ENCODE data around the gene ATP2C2.
"Not testable (repeated sequence)": the region's sequence is repeated elsewhere in the genome, so short reads cannot be mapped to it uniquely, and the experiment has no call there.

ATP2C2 gene, protein sequence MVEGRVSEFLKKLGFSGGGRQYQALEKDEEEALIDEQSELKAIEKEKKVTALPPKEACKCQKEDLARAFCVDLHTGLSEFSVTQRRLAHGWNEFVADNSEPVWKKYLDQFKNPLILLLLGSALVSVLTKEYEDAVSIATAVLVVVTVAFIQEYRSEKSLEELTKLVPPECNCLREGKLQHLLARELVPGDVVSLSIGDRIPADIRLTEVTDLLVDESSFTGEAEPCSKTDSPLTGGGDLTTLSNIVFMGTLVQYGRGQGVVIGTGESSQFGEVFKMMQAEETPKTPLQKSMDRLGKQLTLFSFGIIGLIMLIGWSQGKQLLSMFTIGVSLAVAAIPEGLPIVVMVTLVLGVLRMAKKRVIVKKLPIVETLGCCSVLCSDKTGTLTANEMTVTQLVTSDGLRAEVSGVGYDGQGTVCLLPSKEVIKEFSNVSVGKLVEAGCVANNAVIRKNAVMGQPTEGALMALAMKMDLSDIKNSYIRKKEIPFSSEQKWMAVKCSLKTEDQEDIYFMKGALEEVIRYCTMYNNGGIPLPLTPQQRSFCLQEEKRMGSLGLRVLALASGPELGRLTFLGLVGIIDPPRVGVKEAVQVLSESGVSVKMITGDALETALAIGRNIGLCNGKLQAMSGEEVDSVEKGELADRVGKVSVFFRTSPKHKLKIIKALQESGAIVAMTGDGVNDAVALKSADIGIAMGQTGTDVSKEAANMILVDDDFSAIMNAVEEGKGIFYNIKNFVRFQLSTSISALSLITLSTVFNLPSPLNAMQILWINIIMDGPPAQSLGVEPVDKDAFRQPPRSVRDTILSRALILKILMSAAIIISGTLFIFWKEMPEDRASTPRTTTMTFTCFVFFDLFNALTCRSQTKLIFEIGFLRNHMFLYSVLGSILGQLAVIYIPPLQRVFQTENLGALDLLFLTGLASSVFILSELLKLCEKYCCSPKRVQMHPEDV

DNA sequence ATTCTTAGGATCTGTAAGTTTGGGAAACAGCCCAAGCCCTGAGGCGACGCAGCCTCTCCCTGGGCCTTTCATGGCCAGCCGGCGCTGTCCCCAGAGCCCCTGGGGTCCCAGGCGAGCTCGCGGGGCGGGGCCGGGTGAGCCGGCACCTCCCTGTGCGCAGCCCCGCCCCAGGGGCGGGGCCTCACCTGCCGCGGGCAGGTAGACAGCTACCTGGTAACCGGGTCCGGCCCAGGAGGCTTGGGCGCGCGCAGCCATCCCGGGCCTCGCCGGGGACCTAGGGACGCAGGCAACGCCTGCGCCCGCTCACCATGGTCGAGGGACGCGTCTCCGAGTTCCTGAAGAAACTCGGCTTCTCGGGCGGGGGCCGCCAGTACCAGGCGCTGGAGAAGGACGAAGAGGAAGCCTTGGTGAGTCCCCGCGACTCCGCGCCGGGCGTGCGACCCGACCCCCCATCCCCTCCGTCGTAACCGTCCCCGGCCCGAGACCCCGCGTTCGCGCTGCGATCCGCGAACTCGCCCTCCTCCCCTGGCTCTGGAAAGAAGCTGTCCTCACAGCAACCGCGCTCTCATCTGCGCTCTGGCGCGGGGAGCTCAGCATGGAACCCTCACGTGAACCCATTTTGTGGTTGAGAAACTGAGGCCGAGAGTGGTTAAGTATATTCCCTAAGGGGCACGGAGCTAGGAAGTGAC is at the start of gene ATP2C2:
ATP2C2 (plus strand) TSS at position 231 of the 689 bp plus-strand sequence; CDS start at position 309, 78 bp downstream.
- DNase-seq, result peak; percentile 89

DNA sequence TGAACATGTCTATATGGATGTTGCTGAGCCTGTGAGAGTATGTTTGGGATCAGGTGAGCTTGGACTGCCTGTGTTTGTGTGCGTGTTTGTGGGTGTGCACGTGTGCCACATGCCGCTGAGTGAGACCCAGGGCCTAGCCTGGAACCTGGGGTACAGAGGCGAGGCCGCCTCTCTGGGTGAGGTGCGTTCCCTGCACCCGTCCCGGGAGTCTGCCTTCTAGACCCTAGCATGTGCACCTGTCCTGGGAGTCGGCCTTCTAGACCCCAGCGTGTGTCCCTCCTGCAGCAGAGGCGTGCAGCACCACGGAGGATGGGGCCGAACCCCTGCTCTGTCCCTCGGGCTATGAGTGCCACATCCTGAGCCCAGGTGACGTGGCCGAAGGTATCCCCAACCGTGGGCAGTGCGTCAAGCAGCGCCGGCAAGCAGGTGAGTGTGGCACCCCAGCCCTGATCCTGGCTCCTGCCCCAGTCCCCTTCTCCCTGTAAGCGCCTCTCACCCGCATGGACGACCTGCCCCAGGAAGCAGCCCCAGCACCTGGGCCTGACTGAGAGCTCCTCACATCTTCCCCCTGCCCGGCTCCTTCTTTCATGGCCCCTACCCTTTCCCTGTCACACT is 49.1 kb upstream of the ATP2C2 start:
- no peak for DNase-seq

- no peak for DNase-seq
Measured at GRCh38 chr16:84320511-84320910, 47.8 kb upstream of the ATP2C2 start.

DNA sequence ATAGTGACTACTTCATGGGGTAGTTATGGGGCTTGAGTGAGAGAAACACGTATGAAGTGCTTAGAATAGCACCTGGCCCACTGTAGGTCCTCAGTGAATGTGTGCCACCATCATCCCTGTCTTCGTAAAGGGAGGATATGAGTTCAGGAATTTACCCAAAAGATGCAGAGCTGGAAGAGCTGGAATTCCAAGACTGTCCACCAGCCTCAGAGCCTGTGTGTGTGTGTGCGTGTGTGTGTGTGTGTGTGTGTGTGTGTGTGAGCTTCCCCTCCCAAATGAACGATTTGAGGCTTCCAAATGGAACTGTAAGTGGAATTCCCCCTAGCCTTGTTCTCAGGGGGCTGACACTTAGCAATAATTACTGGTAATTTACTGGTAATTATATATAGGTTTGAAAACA is 46.4 kb upstream of the ATP2C2 start:
- peak; percentile 74 for DNase-seq

DNA sequence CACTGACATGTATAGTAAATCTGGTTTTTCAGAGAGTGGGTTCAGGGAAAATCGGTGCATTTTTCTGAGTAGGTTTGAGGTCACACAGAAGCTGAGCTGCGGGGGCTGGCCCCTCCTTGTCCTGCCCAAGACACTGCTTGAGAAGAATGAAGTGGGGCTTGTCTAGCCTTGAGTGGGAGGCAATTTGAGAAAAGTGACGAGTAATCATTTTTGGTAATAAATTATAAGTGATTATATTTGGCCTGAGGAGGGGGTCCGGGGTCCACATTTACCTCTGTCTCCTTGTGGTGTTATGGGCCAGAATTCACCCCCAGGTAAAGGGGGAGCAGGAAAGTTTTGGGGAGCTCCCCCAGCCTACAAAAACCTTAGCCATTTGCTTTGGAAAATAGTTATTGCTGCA is 45.6 kb upstream of the ATP2C2 start:
- DNase-seq, result no peak

GRCh38 chr16:84323606-84324005 is 44.7 kb upstream of the ATP2C2 start:
- no peak for DNase-seq

DNA sequence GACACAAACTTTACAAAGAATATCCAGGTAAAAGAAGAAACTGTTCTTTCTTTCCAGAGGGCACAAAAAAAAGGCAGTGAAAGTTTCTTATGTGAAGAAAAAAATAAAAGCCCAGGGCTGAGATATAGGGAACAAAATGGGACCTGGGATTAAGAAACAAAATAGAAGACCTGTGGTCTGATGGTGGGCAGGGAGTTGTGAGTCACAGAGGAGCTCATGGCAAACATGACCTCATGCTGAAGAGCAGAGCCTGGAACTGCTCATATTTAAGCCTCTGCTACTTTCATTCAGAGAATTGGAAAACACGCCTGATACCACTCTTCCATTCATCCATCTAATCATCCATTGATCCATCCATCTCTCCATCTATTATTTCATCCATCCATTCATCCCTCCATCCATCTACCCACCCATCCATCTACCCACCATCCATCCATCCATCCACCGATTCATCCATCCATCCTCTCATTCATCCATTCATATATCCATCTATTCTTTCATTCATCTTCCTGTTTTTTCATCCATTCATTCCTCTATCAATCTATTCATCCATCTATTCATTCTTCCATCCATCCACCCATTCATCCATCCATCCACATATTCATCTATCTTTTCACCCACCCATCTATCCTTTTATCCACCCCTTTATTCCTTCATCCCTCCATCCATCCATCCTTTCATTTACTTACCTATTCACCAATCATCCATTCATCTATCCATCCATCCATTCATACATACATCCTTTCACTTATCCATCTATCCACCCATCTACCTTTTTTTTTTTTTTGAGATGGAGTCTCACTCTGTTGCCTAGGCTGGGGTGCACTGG is 43.7 kb upstream of the ATP2C2 start:
- DNase-seq, result no peak

- no peak for DNase-seq
Measured at GRCh38 chr16:84326545-84326944, 41.8 kb upstream of the ATP2C2 start.

- DNase-seq, result no peak
Measured at GRCh38 chr16:84327926-84328505, 40.3 kb upstream of the ATP2C2 start.

GRCh38 chr16:84329016-84329415 is 39.3 kb upstream of the ATP2C2 start:
- DNase-seq, result no peak

- no peak for DNase-seq
Measured at GRCh38 chr16:84329843-84330684, 38.3 kb upstream of the ATP2C2 start.

DNA sequence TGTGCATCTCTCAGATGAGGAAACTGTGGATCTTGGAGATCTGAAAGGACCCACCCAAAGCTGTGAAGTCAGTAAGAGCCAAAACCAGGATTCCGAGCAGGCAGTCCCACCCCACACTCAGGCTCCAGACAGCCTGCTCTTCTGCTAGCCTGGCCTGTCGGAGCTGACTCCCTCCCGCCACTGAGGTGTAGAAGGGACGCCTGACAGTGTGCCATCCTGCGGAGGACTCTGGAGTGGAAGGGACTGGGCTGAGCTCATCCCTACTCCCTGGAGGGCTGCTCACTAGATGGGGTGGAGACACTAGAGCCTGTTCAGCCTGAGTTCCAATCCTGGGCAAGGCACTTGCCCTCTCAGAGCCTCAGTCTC is 37.7 kb upstream of the ATP2C2 start:
- no peak for DNase-seq

DNA sequence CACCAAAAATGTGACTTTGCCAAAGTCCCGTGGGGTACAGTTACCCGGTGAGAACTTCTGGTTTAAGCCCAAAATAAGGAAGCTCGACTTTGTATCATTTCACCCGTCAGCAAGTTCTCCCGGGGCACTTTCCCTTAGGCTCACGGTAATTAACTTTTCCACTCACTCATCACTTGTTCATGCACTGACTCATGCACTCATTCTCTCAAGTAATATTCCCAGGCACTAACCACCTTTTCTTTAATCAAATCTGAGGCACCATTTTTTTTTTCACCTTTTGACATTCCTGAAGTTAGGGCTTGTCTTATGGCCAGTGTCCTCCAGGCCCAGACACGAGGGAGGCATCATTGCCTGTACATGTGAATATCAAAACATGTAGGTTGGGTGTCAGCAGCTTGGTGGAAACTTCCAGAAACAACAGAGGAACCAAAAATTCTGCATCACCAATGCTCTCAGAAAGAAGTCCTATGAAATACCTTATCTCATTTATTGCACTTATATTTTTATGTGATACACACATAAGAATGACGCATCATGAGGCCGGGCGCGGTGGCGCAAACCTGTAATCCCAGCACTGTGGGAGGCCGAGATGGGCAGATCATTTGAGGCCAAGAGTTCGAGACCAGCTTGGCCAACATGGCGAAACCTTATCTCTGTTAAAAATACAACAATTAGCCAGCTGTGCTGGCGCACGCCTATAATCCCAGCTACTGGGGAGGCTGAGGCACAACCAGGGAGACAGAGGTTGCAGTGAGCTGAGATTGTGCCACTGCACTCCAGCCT is 36.1 kb upstream of the ATP2C2 start:
- no peak for DNase-seq

- no peak for DNase-seq
Measured at GRCh38 chr16:84332975-84333684, 35.2 kb upstream of the ATP2C2 start.

GRCh38 chr16:84334058-84334457 is 34.3 kb upstream of the ATP2C2 start:
- no peak for DNase-seq

DNA sequence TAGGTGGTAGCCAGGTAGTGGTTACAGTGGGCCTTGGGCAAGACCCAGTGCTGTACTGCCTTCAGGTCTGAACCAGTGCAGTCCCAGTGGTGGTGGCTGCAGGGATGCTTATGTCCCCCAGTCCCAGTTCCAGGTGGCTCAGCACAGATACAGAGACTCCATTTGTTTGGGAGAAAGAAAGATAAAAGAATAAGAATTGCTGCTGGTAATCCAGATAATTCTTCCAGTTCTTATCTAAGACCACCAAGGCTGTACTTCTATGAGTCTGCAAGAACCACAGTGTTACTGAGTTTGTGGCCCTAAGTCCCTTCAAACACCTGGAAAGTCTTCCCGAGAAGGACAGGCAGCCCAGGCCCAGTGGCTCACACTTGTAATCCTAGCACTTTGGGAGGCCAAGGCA is 33.9 kb upstream of the ATP2C2 start:
- DNase-seq, result no peak

DNA sequence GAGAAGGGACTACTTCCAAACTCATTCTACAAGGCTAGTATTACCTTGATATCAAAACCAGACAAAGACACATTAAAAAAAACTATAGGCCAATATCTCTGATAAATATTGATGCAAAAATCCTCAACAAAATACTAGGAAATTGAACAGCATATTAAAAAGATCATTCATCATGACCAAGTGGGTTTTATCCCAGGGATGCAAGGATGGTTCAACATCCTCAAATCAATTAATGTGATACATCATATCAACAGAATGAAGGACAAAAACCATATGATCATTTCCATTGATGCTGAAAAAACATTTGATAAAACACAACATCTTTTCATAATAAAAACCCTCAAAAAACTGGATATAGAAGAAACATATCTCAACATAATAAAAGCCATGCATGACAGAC is 31.1 kb upstream of the ATP2C2 start:
- DNase-seq, result not testable (repeated sequence)

GRCh38 chr16:84339311-84339710 is 29.0 kb upstream of the ATP2C2 start:
- no peak for DNase-seq

DNA sequence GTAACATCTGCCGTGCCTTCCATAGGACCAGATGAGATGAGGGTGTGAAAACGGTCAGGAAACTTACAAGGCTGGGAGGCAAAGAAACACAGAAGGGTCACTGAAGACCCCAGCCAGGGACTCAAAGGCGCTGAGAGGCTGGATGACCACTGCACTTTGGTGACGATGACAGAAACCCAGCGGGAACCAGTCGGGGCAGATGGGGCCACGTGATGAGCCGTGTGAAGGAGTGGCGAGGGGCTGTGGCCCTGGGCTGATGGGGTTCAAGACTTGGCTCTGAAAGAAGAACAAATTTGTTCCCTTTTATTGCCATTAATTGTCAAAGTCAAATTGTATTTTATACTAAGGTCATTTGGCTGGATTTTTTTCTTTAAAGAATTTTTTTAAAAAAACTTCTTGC is 28.6 kb upstream of the ATP2C2 start:
- no peak for DNase-seq

Measured in islet precursor cell (in vitro differentiated cells).